SJCRH30 (cell line): Measurements from ENCODE around the gene WIZ. TPM values are rescaled to one million over a fixed set of nuclear protein-coding genes. Genes with fewer than 3 reads are reported as not detected.
A peak's percentile ranks its signal among the peaks of the same experiment; 100 is the strongest.

Experiments
- DNase-seq, 2 experiments: peaks; one replicate each; pipeline ENCODE4 v3.0.0-alpha.2; 2015 to 2020
- H3K27ac ChIP-seq: fragments of 250-450 bp; sonication (Bioruptor Pico); 2 replicates; pipeline ENCODE4 v1.5.1; 2020; ENCODE audit warnings: mild to moderate bottlenecking, moderate library complexity
- H3K27me3 ChIP-seq: fragments of 250-450 bp; sonication (Bioruptor Pico); 2 replicates; pipeline ENCODE4 v1.5.1; 2020; ENCODE audit warnings: mild to moderate bottlenecking, moderate library complexity
- H3K36me3 ChIP-seq: fragments of 250-450 bp; sonication (Bioruptor Pico); 2 replicates; pipeline ENCODE4 v1.5.1; 2020; ENCODE audit warnings: mild to moderate bottlenecking, moderate library complexity
- H3K4me1 ChIP-seq: fragments of 250-450 bp; sonication (Bioruptor Pico); 2 replicates; pipeline ENCODE4 v1.5.1; 2020; ENCODE audit warnings: mild to moderate bottlenecking, moderate library complexity
- H3K4me3 ChIP-seq: fragments of 250-450 bp; sonication (Bioruptor Pico); 2 replicates; pipeline ENCODE4 v1.5.1; 2020; ENCODE audit warnings: mild to moderate bottlenecking, moderate library complexity
- H3K9me3 ChIP-seq: fragments of 250-450 bp; sonication (Bioruptor Pico); replicated peaks from 2 replicates; pipeline ENCODE4 v1.5.1; 2020; ENCODE audit warnings: mild to moderate bottlenecking, moderate library complexity
- total RNA-seq: library from RNA; depleted of rRNA; stranded (reverse); fragments of >200 nt; shearing (Covaris generic); gene quantifications from 2 replicates; pipeline ENCODE4 v1.2.3, GENCODE V29; 2014

The WIZ gene
- total RNA-seq, 1 experiment from 2014 or later: 23.8 TPM

DNA sequence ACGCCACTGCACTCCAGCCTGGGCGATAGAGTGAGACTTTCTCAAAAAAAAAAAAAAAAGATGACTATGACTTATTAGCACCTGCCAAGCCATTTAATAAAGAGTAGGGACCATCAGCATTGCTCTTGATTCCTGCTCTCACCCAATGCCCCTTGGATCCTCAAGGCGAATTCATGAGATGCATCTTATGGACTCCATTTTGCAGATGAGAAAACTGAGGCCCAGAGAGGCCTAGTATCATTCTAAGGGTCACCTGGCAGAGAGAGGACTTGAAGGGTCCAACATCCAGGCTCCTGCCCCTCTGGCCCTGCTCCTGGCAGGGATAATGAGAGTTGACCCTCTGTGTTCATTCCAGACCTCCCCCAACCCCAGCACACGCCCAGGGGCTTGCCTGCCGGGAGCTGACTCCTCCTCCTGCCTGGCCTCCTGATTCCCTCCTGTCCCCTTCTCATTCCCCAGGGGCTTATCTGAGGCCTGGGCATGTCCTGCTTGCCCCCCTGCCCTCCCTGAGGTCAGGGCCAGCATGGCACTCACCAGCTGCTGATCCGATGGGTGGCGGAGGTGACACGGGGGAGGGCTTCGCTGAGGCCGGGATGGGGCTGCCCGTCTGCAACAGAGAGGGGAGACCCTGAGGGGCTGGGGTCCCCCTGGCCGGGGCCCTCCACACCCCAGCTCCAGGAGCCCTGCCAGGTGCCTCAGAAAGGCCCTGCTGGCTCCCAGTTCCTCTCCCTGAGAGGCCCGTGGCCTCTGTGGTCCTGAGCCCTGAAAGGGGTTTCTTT lies 7.4 kb downstream of the WIZ start:
- H3K27ac ChIP-seq: no peak overlapping the region
- H3K36me3 ChIP-seq: no peaks in the 10 kb centered on the region
- H3K4me1 ChIP-seq: no peaks in the 10 kb centered on the region
- H3K4me3 ChIP-seq: no peak overlapping the region
- no peaks in the 10 kb centered on the region for H3K9me3 ChIP-seq
- peaks cover 14% of the 10 kb centered on the region for H3K27me3 ChIP-seq
- no peak for DNase-seq

DNA sequence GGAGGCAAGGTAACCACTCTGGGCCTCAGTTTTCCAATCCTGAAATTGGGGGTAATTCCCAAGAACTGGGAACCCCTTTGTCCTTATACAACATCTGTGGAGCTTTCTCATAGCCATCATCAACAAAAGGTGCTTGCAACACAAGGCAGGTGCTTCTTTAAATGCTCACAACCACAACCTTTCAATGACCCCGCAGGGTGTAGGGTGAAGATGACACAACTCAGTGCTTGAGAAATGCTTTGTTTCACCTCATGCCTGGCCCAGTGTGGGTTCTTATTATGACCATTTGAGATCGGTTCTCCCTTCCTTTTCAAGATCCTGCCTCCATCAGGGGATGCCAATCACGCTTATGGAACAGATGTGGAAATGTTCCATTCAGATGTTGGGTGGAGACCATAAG lies 8.4 kb downstream of the WIZ start:
- Histone ChIP-seq H3K4me3 (no peak overlapping the region), H3K27me3 (peaks cover 14% of the 10 kb centered on the region), H3K36me3 (no peaks in the 10 kb centered on the region), H3K27ac (no peak overlapping the region), H3K4me1 (no peaks in the 10 kb centered on the region), H3K9me3 (no peaks in the 10 kb centered on the region)
- DNase-seq: no peak

DNA sequence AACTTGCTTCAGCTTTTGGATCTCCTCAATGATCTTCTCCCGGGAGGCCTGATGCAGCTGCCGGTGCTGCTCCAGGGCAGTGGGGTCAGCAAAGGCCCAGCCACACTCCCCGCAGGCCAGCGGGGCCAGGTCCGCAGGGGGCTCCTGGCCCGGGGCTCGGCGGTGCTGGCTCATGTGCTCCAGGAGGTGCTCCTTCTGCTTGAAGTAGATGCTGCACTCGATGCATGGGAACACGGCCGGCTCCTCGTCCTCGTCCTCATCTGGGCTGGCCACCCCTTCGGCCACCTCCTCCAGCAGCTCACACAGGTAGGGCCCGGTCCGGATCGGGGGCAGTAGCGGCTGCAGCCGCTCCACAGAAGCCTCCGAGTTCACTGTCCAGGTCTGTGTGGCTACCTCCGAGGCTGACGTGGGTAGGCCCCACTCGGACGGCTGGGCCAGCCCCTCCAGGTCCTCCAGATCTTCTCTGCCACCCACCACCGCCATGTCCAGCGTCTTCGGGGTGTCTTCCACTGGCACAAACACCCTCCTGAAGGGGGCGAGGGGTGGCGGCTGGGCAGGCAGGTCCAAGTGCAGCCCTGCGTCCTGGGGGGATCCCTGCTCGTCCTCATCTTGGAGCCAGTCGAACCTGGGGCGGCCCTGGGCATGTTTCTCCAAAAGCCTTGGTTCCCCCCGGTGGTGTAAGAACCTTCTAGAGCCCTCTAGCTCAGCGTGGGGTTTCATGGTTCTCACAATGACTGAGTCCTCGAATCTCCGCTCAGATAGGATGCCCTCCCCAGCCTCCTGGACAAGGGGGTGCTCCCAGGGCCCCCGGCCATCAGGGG lies 9.7 kb downstream of the WIZ start:
- DNase-seq: no peak
- Histone ChIP-seq H3K27me3 (peaks cover 14% of the 10 kb centered on the region), H3K27ac (no peak overlapping the region), H3K4me3 (no peak overlapping the region), H3K36me3 (no peaks in the 10 kb centered on the region), H3K4me1 (no peaks in the 10 kb centered on the region), H3K9me3 (no peaks in the 10 kb centered on the region)

DNA sequence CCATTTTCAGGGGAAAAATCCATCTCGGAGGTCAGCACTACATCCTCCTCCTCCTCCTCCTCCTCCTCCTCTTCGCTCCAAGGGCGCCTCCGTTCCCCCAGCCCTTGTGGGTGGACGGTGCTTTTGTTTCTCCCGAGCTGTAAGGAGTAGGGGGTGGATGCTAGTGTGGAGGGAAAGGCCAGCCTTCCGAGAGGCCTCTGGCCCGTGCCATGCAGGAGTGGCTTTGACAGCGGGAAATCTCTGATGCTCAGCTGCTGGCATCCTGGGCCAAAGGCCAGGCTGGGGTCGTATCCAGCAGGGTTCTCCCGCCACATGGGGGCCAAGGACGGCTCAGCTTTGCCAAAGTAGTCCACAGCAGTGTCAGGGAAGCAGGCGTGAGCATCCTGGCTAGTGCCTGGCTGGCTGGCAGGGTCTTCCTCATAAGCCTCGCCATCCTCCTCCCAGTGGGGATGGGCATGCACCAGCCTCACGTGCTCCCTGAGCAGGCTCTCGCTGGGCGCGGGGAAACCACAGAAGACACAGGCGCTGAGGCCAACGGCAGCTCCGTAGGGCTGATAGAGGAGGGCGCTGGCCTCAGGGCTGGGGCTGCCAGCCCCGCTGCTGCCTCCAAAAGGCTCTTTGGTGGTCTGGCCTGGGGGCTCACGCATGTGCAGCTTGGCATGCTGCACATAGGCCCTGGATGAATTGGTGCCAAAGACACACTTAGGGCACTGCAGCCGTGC lies 10.5 kb downstream of the WIZ start:
- DNase-seq: no peak
- H3K9me3 ChIP-seq: no peaks in the 10 kb centered on the region
- H3K4me1 ChIP-seq: no peaks in the 10 kb centered on the region
- H3K27me3 ChIP-seq: peaks cover 14% of the 10 kb centered on the region
- H3K27ac ChIP-seq: no peak overlapping the region
- H3K4me3 ChIP-seq: no peak overlapping the region
- H3K36me3 ChIP-seq: no peaks in the 10 kb centered on the region

DNA sequence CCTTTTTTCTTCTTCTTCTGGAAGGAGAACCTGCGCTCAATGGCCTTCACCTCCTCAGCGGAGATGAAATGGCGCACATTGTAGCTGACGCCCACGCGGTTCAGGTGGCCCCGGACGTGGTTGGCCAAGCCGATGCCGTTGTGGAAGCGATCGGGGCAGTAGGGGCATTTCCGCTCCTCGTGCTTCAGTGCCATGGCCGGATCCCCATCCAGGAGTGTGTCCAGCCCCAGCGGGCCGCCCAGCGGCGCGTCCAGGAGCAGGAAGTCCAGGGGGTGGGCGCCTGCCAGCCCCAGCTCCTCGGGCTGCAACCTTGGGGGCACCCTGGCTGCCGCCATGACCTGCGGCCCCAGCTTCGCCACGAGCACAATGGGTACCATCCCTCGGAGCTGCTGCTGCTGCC lies 11.2 kb downstream of the WIZ start:
- Histone ChIP-seq H3K9me3 (no peaks in the 10 kb centered on the region), H3K27ac (no peak overlapping the region), H3K4me1 (peaks cover 3% of the 10 kb centered on the region), H3K27me3 (peaks cover 14% of the 10 kb centered on the region), H3K36me3 (no peaks in the 10 kb centered on the region), H3K4me3 (no peak overlapping the region)
- DNase-seq: no peak

DNA sequence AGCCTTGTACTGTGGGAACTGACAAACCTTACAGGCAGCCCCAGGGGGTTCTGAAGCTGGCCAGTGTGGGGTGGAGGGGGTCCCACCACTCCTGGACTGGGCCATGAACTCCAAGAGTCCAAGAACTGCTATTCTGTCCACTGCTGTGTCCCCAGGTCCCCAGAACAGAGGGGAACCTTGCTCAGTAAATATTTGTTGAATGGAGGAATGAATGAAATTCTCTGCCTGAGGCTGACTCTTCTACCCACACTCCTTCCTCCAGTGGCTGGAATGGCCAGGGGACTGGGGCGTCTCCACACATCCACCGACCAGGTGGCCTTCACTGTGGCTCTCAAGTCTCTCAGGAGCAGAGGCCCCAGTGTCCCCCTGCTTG lies 11.6 kb downstream of the WIZ start:
- H3K27ac ChIP-seq: no peak overlapping the region
- DNase-seq: no peak
- no peak overlapping the region for H3K4me3 ChIP-seq
- peaks cover 14% of the 10 kb centered on the region for H3K27me3 ChIP-seq
- H3K36me3 ChIP-seq: no peaks in the 10 kb centered on the region
- H3K9me3 ChIP-seq: no peaks in the 10 kb centered on the region
- H3K4me1 ChIP-seq: peaks cover 5% of the 10 kb centered on the region

DNA sequence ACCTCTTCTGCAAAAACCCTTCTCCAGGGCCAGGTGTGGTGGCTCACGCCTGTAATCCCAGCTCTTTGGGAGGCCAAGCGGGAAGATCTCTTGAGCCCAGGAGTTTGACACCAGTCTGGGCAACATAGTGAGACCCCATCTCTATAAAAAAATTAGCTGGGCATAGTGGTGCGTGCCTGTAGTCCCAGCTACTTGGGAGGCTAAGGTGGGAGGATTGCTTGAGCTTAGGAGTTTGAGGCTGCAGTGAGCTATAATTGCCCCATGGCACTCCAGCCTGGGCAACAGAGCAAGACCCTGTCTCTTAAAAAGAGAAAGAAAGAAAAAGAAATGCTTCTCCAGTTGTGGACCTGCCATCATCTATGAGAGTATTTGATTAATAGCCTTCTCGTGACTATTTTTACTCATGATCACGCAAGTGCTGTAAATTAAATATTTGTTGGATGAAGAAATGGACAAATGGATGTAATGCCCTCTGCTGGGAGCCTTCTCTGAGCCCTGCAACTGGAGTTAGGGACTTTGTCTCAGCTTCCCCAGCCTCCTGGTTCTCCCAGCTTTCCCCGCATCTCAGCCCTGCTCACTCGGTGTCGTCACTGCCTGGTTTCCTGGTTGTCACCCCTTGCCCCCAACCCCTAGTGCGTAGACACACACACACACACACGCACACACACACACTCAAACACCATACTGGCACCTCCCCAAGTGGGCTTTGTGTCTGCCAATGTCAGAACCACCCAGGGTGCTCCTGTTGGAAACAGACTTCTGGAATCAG lies 12.2 kb downstream of the WIZ start:
- H3K4me1 ChIP-seq: peaks cover 5% of the 10 kb centered on the region
- H3K4me3 ChIP-seq: no peak overlapping the region
- H3K9me3 ChIP-seq: no peaks in the 10 kb centered on the region
- no peaks in the 10 kb centered on the region for H3K36me3 ChIP-seq
- H3K27ac ChIP-seq: no peak overlapping the region
- H3K27me3 ChIP-seq: peaks cover 14% of the 10 kb centered on the region
- no peak for DNase-seq

DNA sequence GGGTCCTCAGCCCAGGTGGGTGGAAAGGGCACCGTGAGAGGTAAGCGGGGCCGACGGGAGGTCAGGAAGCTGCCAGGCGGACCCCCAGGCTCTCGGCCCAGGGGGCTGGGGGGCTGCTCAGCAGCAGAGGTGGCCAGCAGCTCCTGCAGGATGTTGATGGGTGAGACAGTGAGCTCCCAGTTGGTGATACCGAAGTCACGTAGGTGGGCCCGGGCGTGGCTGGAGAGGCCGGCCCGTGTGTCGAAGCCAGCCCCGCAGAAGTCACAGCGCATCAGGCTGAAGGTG lies 13.0 kb downstream of the WIZ start:
- Histone ChIP-seq H3K27me3 (peaks cover 14% of the 10 kb centered on the region), H3K36me3 (no peaks in the 10 kb centered on the region), H3K9me3 (no peaks in the 10 kb centered on the region), H3K27ac (no peak overlapping the region), H3K4me1 (peaks cover 5% of the 10 kb centered on the region), H3K4me3 (no peak overlapping the region)
- no peak for DNase-seq

DNA sequence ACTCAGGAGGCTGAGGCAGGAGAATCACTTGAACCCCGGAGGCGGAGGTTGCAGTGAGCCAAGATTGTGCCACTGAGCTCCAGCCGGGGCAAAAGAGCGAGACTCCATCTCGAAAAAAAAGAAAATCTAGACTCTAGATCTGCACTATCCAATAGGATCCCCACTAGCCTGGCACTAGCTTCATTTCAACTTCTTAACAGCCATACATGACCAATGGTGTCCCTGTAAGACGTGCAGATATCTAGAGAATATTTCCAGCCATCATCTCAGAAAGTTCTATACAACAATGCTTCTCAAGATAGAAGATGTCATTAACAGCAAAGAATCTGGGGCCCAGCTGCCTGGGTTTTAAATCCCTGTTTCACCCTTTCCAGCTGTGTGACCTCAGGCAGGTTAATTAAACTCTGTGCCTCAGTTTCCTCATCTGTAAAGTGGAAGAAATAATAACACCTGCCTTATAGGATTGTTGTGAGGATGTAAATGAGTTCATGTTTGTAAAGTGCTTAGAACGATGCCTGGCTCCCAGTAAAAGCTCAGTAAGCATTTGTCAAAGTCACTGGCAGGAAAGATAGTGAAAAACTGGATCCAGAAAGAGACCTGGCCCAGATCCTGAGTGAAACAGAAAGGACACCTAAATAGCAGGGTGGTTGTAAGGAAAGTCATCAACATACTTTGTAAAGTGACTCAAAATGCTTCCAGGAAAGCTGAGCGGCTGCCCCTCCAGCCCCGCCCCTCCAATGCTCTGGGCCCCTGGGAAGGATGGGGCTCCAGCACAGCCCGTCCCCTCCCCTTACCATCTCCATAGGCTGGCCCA lies 13.5 kb downstream of the WIZ start:
- H3K9me3 ChIP-seq: no peaks in the 10 kb centered on the region
- no peak overlapping the region for H3K27ac ChIP-seq

DNA sequence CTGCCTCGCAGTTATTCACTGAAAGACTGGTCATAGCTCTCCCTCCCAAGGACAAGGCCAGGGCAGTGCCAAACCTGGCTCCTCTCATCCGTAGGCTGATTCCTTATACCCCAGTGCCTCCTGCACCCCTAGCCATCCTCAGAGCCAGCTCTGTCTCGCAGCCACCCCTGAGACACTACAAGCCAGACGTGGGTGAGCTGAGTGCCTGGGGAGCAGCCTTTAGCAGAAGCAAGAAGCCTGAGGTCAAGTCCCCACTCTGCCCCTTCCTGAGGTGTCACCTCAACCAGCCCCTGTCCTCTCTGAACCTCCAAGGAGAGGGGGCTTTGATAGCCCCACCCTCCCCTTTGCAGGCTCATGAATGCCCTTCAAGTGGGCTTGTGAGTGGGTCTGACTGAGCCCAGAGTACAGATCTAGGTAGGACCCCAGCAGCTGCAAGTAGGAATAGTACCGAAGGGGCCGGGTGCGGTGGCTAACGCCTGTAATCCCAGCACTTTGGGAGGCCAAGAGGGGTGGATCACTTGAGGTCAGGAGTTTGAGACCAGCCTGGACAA lies 16.2 kb downstream of the WIZ start:
- H3K27ac ChIP-seq: no peak overlapping the region
- no peaks in the 10 kb centered on the region for H3K9me3 ChIP-seq
- peak overlapping the region; percentile 64 for H3K4me3 ChIP-seq

More for the DNA sequence above, 13.5 kb downstream of the WIZ start:
- Histone ChIP-seq H3K36me3 (no peaks in the 10 kb centered on the region), H3K4me1 (peaks cover 5% of the 10 kb centered on the region), H3K27me3 (peaks cover 14% of the 10 kb centered on the region), H3K4me3 (no peak overlapping the region)
- DNase-seq: no peak

DNA sequence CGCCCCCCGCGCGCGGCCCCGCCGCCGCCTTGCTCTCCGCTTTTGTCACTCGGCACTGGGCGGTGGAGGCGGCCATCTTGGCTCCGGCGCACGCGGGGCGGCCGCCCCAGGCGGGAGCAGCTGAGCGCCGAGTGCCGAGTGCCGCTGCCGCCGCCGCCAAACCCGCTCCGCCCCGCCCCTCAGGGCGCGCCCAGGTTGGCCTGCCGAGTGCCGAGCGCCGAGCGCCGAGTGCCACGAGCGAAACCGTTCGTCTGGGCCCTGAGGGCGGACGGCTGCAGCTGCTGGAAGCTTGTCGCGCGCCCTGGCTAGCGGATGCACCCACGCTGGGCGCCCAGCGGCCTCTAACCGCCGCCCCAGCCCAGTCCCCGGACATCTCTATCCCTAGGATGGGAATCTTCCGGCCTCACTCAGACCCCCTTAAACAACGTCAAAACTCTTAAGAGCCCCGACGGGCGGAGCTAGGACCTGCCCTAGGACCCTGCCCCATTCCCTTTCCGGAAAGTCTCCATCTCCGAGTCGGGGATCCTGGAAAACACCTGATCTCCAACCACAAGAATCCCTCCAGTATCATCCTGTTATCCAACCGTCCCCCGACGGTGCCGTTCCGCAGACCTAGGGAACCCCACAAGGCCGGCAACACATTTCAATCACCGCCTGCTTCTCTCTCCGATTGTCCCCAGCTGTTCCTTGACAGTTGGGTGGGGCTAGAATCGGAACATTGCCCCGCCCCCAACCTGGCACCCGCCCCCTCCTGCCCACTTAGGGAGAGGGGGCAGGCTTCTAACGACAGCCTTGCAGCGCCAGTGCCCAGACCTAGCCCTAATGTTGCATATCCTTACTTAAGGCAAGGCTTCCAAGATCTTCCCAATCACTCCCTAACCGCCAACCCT lies 16.9 kb downstream of the WIZ start:
- H3K36me3 ChIP-seq: peaks cover 5% of the 10 kb centered on the region
- peak overlapping the region; percentile 64 for H3K4me3 ChIP-seq
- H3K4me1 ChIP-seq: peaks cover 5% of the 10 kb centered on the region
- peak; percentile 97 for DNase-seq
- no peaks in the 10 kb centered on the region for H3K9me3 ChIP-seq
- H3K27ac ChIP-seq: peak overlapping the region; percentile 72
- no peaks in the 10 kb centered on the region for H3K27me3 ChIP-seq

More for the DNA sequence above, 16.2 kb downstream of the WIZ start:
- DNase-seq: no peak
- H3K36me3 ChIP-seq: peaks cover 4% of the 10 kb centered on the region
- no peaks in the 10 kb centered on the region for H3K27me3 ChIP-seq
- H3K4me1 ChIP-seq: peaks cover 5% of the 10 kb centered on the region

DNA sequence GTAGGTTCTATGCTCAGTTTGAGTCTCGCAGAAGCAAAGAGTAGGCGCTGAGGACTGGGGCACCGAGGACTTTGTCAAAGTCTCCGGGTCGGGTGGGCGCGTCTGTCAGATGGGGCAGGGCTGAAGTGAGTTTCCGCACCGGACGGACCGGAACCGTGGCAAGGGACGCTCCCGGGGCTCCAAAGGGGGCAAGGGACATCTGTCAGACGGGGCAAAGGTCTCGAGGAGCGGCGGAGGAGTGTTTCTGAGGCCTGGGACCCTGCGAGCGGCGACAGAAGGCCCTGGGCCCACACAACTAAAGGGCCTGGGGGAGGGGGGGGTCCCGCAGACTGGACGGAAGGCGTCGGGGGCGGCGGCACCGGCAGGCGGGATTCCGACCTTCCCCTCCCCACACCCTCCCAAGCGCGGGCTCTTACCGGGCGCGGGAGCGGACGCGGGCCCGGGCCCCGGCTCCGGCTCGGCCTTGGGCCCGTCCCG lies 17.7 kb downstream of the WIZ start:
- H3K27ac ChIP-seq: peak overlapping the region; percentile 72
- H3K27me3 ChIP-seq: no peaks in the 10 kb centered on the region
- peaks cover 5% of the 10 kb centered on the region for H3K4me1 ChIP-seq
- H3K4me3 ChIP-seq: peak overlapping the region; percentile 97
- no peaks in the 10 kb centered on the region for H3K9me3 ChIP-seq
- peak in 1 of 2 experiments; percentile 48 for DNase-seq
- H3K36me3 ChIP-seq: peaks cover 12% of the 10 kb centered on the region
